Stimulated activated CD4-positive, alpha-beta T cell treated with anti-CD3 and anti-CD28 coated beads, Interleukin-1b, Interleukin-23, amount 100 ng/mL, for 4 hours (primary cell): ENCODE measurements around the gene D2HGDH.
"Not testable (repeated sequence)": the region's sequence is repeated elsewhere in the genome, so short reads cannot be mapped to it uniquely, and the experiment has no call there.

Source experiments
- DNase-seq, 2 donors: peaks; one replicate each; pipeline ENCODE4 v3.0.0-alpha.2; 2020; ENCODE audit warnings: low read depth in 2 of 2

The D2HGDH gene

DNA sequence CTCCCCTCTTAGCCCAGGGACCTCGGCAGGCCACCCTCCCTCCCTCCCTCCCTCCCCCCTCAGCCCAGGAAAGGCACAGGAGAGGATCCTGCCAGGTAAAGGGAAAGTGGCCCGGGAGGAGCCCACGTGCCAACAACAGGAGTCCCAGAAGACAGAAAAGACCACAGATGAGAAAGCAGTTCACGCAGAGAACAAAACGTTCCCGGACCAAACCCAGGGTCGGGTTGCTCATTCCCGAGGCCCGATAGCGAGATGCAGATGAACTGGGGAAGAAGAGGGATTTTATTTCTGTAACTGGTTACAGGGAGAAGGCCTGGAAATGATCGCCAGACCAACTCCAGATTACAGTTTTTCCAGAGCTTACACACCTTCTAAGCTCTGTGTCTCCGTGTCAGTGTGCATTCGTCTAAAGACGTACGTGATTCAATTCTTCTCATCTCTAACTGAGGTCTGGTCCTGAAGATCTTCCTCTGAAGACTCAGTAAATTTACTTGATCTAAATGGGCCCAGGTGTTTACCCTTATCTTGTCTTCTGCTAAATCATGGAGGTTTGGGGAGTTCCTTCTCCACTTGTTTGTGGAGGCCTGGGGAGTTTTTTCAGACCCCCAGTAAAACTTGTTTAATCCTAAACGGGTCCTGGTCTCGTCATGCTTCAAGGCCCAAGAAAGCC lies 73.8 kb downstream of the D2HGDH start:
- no peak for DNase-seq

DNA sequence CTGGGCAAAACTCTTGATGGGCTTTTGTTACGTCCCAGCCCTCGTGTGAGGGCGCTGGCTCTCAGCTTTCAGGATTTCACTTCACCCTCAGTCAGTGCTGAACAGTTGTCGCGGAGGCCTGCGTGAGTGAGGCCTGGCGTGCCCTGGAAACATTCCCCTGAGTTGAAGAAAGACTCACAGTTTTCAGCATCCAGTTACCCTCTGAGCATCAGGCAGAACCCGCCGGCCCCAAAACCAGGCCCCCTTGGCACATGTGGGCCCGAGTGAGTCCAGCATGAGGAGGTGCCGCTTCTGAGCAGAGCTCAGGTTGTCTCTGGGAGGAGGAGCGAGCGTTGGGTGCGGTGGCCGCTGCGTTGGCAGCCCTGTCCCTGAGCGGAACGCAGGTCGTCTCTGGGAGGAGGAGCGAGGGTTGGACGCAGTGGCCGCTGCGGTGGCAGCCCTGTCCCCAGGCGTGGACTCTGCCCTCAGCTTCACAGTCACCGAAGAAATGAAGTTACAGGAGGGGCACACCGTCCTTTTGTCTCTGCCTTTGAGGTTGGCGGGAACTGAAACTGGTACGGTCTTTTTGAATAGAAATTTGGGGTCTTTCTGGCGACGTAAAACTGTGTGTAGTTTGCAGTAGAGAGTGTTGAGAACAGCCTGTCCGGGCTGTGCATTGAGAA lies 74.4 kb downstream of the D2HGDH start, which contains the start of gene NEU4:
Gene NEU4, plus strand, starts transcription at position 473 of the 662 bp plus-strand sequence. CDS start 5,292 bp downstream, outside the sequence.
- DNase-seq: no peak

DNA sequence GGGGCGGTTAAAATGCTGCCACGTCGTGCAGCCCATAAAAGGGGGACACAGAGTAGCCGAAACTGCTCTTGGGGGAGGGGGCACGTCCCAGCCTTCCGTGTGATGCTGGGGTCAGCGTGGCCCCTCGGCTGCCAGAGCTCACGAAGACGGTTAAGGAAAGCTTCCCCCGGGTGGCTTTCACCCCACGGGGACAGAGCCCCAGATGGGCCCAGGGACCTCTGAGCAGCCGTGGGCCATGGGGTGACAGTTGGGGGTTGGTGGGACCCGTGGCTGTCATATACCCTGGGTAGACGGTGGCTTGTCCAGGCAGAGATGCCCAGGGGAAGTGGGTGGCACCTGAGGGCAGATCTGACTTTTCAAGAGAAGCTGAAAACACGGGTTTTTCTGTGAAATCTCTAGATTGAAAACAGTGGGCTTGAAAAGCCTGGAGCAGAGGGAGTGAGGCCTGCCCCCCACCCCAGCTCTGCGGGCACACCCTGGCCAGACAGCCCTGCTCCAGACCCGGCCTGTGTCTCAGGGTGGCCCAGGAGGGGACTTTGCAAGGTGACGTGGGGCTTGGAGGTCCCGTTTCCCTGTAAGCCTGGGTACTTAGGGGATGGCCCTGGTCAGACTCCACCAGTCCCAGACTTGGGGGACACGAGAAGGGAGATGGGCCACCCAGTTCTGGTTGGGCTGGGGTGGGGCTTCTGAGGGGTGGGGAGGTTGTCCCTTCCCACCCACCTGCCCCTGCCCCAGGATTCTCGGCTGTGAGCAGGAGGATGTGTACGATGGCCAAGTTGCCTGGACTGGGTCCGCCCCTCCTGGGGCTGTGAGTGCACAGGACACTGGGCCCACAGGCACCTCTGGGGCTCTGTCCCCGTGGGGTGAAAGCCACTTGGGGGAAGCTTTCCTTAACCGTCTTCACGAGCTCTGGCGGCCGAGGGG lies 75.2 kb downstream of the D2HGDH start:
- DNase-seq: no peak

DNA sequence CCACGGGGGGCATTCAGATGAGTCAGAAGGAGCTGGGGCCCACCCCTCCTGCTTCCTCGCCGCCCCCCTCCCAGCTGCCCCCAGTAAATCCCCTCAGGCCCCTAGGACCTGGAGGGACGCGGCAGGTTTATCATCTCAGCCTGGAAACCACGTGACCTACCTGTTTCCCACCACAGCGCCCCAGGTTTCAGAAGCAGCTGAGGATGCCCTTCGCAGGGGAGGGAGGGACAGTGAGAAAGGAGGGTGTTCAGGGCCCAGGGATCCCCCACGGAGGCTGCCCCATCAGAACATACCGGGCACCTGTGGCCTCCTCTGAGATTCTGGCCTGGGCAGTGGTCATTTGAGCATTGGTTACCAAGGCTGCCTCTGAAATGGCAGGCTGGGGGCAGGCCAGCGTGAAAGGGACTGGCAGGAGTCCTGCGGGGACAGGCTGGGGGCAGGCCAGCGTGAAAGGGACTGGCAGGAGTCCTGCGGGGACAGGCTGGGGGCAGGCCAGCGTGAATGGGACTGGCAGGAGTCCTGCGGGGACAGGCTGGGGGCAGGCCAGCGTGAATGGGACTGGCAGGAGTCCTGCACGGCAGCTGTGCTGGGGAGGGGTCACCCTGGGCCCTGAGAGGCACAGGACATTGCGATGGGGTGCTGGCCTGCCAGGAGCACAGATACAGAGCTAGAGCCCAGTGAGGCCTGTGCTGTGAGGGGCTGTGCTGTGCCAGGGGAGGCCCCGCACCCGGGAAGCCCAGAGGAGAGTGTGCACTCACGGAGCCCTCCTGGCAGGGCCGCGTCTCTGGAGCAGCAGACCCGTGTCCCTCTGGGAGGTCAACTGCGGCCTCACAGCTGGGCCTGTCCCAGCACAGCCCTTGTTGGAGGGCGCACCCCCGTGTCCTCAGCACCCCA lies 76.1 kb downstream of the D2HGDH start:
- DNase-seq: no peak

DNA sequence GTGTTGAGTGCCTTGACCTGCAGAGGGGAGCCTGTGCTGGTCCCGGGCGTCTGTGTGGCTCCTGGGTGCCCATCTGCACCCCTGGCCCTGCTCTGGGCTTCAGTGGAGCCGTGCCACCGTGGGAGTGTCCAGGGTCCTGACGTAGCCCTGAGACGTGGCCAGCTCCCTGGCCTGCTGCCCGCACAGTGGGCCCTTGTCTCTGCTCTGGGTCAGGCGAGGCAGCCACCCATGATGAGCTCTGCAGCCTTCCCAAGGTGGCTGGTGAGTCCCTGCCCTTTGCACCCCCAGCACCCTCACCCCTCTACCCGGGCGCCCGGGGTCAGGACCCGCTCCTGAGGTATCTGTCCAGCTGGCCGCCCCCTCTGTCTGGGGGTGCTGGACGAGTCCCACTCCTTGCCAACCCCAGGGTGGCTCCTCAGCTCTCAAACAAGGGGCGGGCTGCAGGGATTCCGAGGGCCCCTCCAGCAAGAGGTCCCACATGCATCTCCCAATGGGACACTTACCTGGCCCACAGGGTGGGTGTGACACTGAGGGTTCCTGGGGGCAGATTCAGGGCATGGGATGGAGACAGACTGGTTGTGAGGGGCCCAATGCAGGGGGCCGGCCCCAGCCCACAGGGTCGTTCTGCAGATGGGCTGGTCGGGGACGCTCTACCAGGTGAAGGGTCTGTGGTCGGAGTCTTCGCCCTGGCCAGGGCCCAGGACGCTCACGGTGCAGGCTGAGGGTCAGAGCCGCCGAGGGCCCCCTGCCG lies 76.9 kb downstream of the D2HGDH start:
- DNase-seq: no peak

DNA sequence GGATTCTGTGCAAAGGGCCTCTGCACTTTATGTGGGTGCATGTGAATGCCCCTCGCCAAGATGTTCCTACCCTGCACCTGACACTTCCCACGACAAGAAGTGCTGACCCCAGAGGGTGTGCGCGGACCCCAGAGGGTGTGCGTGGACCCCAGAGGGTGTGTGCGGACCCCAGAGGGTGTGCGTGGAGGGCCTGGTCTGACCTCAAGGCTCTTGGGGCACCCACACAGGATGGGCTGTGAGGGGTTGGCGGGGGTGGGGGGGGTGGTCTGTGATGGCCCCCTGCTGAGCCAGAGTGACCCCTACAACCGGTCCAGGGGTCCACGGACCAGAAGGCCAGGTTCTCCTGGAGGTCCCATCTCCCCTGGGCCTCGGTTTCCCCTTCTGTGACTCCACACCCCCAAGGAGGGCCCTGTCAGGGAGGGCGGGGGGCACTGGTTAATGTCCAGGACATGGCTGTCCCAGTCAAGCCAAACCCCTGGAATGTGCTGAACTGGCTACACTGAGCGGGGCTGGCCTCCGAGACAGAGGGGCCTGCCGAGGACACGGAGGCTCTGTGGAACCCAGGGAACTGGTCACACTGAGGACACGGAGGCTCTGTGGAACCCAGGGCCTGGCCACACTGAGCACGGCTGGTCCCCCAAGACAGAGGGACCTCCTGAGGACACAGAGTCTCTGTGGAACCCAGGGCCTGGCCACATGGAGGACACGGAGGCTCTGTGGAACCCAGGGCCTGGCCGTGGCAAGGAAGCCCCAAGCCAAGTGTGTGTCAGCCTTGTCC lies 77.7 kb downstream of the D2HGDH start:
- DNase-seq: no peak

DNA sequence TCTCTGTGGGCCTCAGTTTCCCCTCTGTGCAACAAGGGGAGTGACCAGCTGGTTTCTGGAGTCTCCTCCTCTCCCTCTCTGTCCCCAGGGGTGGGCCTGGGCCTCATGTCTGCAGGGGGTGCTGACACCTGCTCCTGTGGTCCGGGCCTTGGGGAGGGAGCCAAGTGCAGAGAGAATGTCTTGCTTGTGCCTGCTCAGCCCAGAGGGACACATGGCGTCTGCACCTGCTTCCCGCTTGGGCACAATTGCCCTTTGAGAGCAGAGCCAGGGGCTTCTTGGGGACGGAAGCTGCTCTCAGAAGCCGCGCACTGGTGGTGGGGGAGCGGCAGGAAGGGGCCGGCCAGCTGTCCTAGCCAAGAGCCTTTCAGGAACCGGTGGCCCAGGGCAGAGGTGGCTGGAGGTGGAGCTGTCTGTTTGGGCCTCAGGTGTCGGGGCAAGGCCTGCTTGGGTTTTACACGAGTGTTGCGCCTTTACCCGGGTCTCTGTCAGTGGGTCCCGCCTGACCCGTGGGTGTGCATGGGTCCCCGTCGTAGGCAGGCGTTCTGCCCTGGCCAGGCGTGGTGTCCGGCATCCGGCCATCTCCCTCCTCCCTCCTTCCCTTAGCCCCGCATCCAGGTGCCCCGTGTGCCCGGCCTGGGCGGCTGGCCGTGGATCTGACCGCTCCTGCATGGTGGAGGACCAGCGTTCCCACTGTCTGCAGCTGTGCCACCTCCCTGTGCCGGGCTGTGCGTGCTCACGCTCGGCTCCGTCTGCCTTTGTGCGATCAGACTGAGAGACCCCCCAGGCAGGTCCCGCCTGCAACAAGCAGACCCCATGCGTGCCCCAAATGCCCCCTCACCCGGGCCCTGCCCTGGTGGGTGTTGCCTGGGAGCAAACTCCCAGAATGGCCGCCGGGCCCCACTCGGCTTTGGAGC lies 78.6 kb downstream of the D2HGDH start:
- DNase-seq: no peak

DNA sequence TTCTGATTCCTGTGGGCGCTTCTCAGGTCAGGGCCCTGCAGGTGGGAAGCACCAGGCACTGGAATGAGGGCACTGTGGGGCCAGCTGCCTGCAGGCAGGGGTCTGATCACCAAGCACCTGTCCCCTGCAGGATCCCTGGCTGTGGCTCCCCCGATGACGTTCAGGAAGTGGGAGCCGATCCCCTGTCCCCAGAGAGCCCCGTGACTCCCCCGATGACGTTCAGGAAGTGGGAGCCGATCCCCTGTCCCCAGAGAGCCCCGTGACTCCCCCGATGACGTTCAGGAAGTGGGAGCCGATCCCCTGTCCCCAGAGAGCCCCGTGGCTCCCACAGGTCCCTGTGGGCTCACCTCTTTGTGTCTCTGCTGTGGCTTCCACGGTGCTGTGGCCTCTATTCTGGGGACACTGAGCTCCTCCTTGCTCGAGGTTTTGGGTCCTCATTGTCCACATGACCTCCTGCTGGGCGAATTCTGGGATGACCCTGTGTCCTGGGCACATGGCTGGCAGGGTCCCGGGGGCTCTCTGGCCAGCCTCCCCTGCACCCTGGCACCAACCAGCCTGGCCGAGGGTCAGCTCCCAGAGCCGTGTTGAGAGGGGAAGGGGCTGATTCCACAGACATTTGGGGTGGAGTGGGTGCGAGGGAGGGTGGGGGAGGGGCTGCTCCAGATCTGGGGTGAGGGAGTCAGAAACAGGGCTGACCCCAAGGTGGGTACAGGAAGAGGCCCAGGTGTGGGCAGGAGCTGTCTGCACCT lies 79.4 kb downstream of the D2HGDH start:
- no peak for DNase-seq

DNA sequence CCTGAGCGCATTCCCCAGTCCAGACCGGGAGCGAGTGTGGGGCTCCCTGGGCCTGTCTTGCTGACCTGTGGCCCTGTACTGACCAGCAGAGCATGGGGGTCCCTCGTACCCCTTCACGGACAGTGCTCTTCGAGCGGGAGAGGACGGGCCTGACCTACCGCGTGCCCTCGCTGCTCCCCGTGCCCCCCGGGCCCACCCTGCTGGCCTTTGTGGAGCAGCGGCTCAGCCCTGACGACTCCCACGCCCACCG lies 79.9 kb downstream of the D2HGDH start:
- no peak for DNase-seq

DNA sequence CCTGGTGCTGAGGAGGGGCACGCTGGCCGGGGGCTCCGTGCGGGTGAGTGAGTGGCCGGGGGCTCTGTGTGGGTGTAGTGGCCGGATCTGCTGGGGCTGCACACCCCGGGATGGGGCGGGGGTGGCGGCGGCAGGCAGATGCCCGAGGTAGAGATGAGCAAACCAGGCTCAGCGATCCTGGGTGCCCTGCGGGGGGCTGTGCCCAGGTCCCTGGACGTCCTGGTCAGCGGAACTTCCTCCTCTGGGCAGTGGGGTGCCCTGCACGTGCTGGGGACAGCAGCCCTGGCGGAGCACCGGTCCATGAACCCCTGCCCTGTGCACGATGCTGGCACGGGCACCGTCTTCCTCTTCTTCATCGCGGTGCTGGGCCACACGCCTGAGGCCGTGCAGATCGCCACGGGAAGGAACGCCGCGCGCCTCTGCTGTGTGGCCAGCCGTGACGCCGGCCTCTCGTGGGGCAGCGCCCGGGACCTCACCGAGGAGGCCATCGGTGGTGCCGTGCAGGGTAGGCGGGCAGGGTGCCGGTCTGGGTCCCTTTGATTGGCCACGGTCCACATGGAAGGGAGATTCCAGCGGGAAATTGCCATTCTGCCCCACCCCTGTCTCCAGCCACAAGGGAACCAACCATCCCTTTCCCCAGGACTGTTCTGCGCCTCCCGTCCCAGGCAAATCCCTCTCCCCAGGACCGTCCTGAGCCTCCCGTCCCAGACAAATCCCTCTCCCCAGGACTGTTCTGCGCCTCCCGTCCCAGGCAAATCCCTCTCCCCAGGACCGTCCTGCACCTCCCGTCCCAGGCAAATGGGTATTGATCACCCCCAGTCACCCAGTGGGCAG lies 80.4 kb downstream of the D2HGDH start:
- no peak for DNase-seq

DNA sequence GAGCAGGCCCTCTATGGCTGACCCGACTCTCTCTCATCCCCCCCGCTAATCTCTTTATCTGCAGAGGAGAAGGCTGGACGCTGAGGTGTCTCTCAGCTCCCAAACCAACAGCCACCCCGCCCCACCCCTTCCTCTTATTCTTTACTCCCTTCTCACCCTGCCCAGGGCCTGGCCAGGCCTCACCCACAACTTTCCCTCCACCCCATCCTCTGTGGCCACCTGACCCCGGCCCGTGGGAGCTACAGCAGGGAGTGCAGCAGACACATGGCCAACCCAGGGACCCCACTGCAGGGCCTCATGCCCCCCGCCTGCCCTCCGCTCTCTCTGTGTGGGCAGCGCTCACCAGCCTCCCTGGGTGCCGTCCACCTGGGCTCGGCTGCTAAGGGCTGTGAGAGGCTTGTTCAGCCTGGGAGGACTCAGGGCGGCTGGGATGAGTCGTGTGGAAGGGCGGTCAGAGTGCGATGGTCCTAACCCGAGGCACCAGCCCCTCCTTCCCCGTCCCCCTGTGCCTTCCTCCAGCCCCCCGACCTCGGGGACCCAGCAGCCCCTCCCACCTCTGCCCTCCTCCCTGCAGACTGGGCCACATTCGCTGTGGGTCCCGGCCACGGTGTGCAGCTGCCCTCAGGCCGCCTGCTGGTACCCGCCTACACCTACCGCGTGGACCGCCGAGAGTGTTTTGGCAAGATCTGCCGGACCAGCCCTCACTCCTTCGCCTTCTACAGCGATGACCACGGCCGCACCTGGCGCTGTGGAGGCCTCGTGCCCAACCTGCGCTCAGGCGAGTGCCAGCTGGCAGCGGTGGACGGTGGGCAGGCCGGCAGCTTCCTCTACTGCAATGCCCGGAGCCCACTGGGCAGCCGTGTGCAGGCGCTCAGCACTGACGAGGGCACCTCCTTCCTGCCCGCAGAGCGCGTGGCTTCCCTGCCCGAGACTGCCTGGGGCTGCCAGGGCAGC lies 81.3 kb downstream of the D2HGDH start:
- no peak for DNase-seq

DNA sequence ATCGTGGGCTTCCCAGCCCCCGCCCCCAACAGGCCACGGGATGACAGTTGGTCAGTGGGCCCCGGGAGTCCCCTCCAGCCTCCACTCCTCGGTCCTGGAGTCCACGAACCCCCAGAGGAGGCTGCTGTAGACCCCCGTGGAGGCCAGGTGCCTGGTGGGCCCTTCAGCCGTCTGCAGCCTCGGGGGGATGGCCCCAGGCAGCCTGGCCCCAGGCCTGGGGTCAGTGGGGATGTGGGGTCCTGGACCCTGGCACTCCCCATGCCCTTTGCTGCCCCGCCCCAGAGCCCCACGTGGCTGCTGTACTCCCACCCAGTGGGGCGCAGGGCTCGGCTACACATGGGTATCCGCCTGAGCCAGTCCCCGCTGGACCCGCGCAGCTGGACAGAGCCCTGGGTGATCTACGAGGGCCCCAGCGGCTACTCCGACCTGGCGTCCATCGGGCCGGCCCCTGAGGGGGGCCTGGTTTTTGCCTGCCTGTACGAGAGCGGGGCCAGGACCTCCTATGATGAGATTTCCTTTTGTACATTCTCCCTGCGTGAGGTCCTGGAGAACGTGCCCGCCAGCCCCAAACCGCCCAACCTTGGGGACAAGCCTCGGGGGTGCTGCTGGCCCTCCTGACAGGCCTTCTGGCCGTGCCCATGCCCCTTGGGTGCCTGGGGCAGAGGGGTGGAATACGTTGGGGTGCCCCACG lies 82.1 kb downstream of the D2HGDH start:
- no peak for DNase-seq

DNA sequence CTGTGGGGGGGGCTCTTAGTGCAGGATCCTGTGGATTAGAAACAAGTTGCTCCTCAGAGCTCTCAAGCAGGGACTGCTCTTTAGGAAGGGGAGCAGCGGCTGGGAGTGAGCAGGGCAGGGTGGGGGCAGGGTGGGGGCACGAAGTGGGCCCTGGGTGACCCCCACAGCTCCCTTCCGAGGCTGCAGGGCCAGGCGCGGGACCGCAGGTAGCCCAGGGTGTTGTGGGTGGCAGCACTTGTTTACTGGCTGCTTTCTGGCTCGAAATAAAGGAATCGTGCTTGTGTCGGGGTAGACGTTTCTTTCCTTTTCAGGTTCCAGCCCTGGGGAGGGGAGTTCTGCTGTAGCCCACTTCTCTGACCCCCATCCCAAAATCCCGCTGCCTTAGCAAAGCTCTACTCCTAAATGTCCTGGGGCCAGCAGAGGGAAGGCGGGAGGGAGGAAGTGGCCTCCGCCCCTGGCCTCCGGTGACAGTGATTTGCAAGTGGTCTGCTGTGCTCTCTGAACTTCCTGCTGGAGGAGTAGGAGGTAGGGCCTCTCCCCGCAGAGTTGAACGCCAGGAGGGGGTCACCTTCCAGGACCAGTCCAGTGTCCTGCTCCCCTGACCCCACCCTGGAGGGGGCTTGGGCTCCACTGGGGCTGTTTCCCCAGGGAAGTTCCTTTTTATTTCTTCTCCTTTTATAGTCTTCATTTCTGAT lies 82.8 kb downstream of the D2HGDH start:
- DNase-seq: no peak

DNA sequence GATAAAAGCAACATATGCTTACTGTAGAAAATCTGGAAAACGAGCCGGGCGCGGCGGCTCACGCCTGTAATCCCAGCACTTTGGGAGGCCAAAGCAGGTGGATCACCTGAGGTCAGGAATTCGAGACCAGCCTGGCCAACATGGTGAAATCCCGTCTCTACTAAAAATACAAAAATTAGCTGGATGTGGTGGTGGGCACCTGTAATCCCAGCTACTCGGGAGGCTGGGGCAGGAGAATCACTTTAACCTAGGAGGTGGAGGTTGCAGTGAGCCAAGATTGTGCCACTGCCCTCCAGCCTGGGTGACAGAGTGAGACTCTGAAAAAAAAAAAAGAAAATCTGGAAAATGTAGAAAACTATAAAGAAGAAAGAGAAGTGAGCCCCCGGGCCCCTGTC lies 83.4 kb downstream of the D2HGDH start:
- not testable (repeated sequence) for DNase-seq
